ENCODE data around the gene SERPINA5.

DNA sequence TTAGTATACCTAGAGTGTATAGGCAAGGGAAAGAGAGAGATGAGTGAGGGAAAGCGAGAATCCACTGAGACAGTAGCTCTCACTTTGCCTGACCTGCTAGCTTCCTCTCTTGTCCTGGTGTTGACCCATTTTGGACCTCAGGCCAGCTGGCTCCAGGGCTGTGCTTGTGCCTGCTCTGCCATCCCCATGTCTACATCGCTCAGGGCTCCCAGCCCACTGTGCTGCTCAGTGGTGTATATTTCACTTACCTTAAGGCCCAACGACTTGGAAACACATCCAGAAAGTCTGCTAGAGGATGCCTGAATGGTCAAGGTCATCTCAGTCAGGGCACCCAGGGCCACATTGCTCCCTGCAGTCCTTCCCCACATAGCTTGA is 20.9 kb upstream of the SERPINA5 start:
- TF ChIP-seq ZNF274 (IDR thresholded peaks at IDR 0.05; ENCODE audit: low read depth, low read length) (no peak), YY1 (IDR thresholded peaks at IDR 0.05; ENCODE audit: insufficient read depth, insufficient read length) (no peak)
